GM12878 (cell line): Measurements from ENCODE around the gene SIAH2. TPM values are rescaled to one million over a fixed set of nuclear protein-coding genes. Genes with fewer than 3 reads are reported as not detected.
A peak's percentile ranks its signal among the peaks of the same experiment; 100 is the strongest.

Experiments
- ATAC-seq: fragments of 200-7000 bp; cut with Tn5 transposase; 3 replicates; pipeline ENCODE4 v1.9.1; 2020; ENCODE audit warnings: mild to moderate bottlenecking, moderate library complexity
- BruUV-seq: library from RNA; stranded (reverse); fragments of 400-500 nt; replicated peaks from 2 replicates; lab custom pipeline; 2021; lab: Mats Ljungman, UMichigan
- CTCF ChIA-PET: fragments of 300-600 bp; sonication (Branson Sonifier 250); formaldehyde crosslinking; extraction: SDS; loops from one replicate; lab custom pipeline; 2021; ENCODE audit warnings: inconsistent platforms; lab: Yijun Ruan, JAX
- POLR2A ChIA-PET: fragments of 350-600 bp; formaldehyde crosslinking; extraction: SDS; loops from one replicate; lab custom pipeline; 2021; ENCODE audit warnings: inconsistent platforms; lab: Charles Lee
- RAD21 ChIA-PET: fragments of 300-600 bp; sonication (Branson Sonifier 250); formaldehyde crosslinking; loops from one replicate; lab custom pipeline; 2023; ENCODE audit warnings: antibody characterized with exemption; ENCODE audit not compliant: unreplicated experiment; lab: Charles Lee
- SMC1A ChIA-PET: fragments of 300-600 bp; sonication (Branson Sonifier 250); formaldehyde crosslinking; loops from one replicate; lab custom pipeline; 2023; ENCODE audit not compliant: unreplicated experiment, uncharacterized antibody; lab: Charles Lee
- DNase-seq: peaks from one replicate; pipeline ENCODE4 v3.0.0-alpha.2; 2011; ENCODE audit warnings: low read depth, low spot score
- FAIRE-seq: peaks from 3 replicates; lab custom pipeline; 2011; peaks lifted over from hg19 to GRCh38; lab: Jason Lieb, UNC
- H2AFZ ChIP-seq: 2 replicates; pipeline ENCODE4 v1.6.0; 2011; ENCODE audit warnings: low read depth, low read length, control low read depth; ENCODE audit not compliant: control insufficient read depth
- H3K27ac ChIP-seq: 2 replicates; pipeline ENCODE4 v1.5.1; 2011; ENCODE audit warnings: control low read depth; ENCODE audit not compliant: control insufficient read depth, insufficient read depth
- H3K27me3 ChIP-seq, 2 experiments: replicated peaks in 1 of 2; 2 replicates each; pipeline versions ENCODE4 v1.6.0 to v1.6.1; 2011; ENCODE audit warnings: low read length in 1 of 2; ENCODE audit not compliant: control insufficient read depth in 2 of 2, insufficient read depth in 2 of 2
- H3K36me3 ChIP-seq, 2 experiments: 2 replicates each; pipeline ENCODE4 v1.5.1; 2011; ENCODE audit warnings: low read length in 1 of 2; ENCODE audit not compliant: control insufficient read depth in 2 of 2, insufficient read depth in 2 of 2
- H3K4me1 ChIP-seq: 2 replicates; pipeline ENCODE4 v1.6.1; 2011; ENCODE audit warnings: mild to moderate bottlenecking, low read length, moderate library complexity, mixed read lengths; ENCODE audit not compliant: control insufficient read depth, insufficient read depth
- H3K4me2 ChIP-seq: 2 replicates; pipeline ENCODE4 v1.6.0; 2011; ENCODE audit warnings: control low read depth; ENCODE audit not compliant: control insufficient read depth, insufficient read depth
- H3K4me3 ChIP-seq: fragments of 200-600 bp; sonication (generic); 2 replicates; pipeline ENCODE4 v1.5.1; 2016
- H3K79me2 ChIP-seq: 2 replicates; pipeline ENCODE4 v1.6.0; 2011; ENCODE audit warnings: low read length; ENCODE audit not compliant: control insufficient read depth, insufficient read depth
- H3K9ac ChIP-seq: 2 replicates; pipeline ENCODE4 v1.8.0; 2011; ENCODE audit warnings: low read length, control low read depth, mixed read lengths; ENCODE audit not compliant: control insufficient read depth, insufficient read depth
- H3K9me3 ChIP-seq: replicated peaks from 3 replicates; pipeline ENCODE4 v1.5.1; 2011; ENCODE audit warnings: mild to moderate bottlenecking, low read length; ENCODE audit not compliant: control insufficient read depth, insufficient read depth
- H4K20me1 ChIP-seq: 2 replicates; pipeline ENCODE4 v1.6.0; 2011; ENCODE audit not compliant: control insufficient read depth, insufficient read depth
- ATF2 ChIP-seq: IDR thresholded peaks from 2 replicates; pipeline ENCODE4 v1.6.1; 2012; ENCODE audit warnings: low read length, inconsistent platforms
- CREB1 ChIP-seq: IDR thresholded peaks from 2 replicates; pipeline ENCODE4 v1.6.1; 2012; ENCODE audit warnings: low read depth, mild to moderate bottlenecking, inconsistent platforms
- SMC3 ChIP-seq: IDR thresholded peaks from 2 replicates; pipeline ENCODE4 v1.6.1; 2011; ENCODE audit warnings: low read length, improper control_type of control experiment, borderline replicate concordance
- TCF12 ChIP-seq: IDR thresholded peaks from 2 replicates; pipeline ENCODE4 v1.6.1; 2011; ENCODE audit warnings: low read depth, mild to moderate bottlenecking, low read length
- ZNF384 ChIP-seq: IDR thresholded peaks from 2 replicates; pipeline ENCODE4 v1.6.1; 2012; ENCODE audit warnings: low read depth, mild to moderate bottlenecking, low read length, improper control_type of control experiment, borderline replicate concordance
- WGBS: methylation state at CpG from one replicate; pipeline ENCODE4 v1.1.6; 2016; ENCODE audit warnings: low lambda C conversion rate; ENCODE audit not compliant: insufficient replicate concordance, insufficient coverage; ENCODE audit errors: missing lambda C conversion rate; 5-methylcytosine and 5-hydroxymethylcytosine counted together
- in situ Hi-C: fragments of 300-500 bp; cut with MboI; formaldehyde crosslinking; loops from 9 replicates; pipeline ENCODE4 v1.14.3; 2018; ENCODE audit warnings: mixed read lengths
- intact Hi-C: fragments of 100-400 bp; cut with micrococcal nuclease; formaldehyde crosslinking; loops from one replicate; pipeline ENCODE4 v1.14.2; 2022; ENCODE audit not compliant: unreplicated experiment
- polyA plus RNA-seq, 11 experiments: library from polyadenylated mRNA; depleted of rRNA in 4 of 11; unstranded in 6 of 11; stranded (reverse) in 5 of 11; fragments of >200 nt; fragmentation: Nextera tagmentation in 4 of 11; fragmentation: Illumina TruSeq in 1 of 11; extraction: Ambion mirVana in 4 of 11; extraction: Trizol in 1 of 11; gene quantifications; 1 replicate in 1 of 11; 2 replicates in 10 of 11; pipeline versions ENCODE4 v1.2.1 to v1.2.3, GENCODE V29; 2011 to 2016; ENCODE audit warnings: inconsistent platforms in 2 of 11, missing spikeins in 2 of 11, low read depth in 1 of 11
- total RNA-seq, 4 experiments: library from RNA; depleted of rRNA in 3 of 4; stranded (reverse); fragments of >200 nt in 3 of 4; fragmentation: Illumina TruSeq in 1 of 4; extraction: Trizol in 1 of 4; gene quantifications; 2 replicates each; pipeline versions ENCODE4 v1.2.1 to v1.2.3, GENCODE V29; 2013 to 2021

SIAH2 gene
- total and polyA plus RNA-seq, 10 of the 15 experiments (the other 5 are each of a cell fraction or from before 2014, with no cell fraction given), result 3.3 to 51.5 (median 29.7) TPM

GRCh38 chr3:150759319-150759718 is 3.6 kb downstream of the SIAH2 start:
- Histone ChIP-seq H3K27me3 (no peaks in the 10 kb centered on the region), H3K27ac (peak overlapping the region; percentile 77), H3K79me2 (peaks cover 83% of the 10 kb centered on the region), H3K36me3 (no peaks in the 10 kb centered on the region; a peak in 1 of 4 replicates), H4K20me1 (no peaks in the 10 kb centered on the region), H3K9ac (no peak overlapping the region), H3K4me1 (no peaks in the 10 kb centered on the region; the same call in 1 of the 2 replicates), H3K9me3 (no peaks in the 10 kb centered on the region), H3K4me3 (peak overlapping the region; percentile 94), H3K4me2 (peak overlapping the region; percentile 78), H2AFZ (no peak overlapping the region)
- POLR2A ChIA-PET, result interaction anchor here (0.7 to 2.8 kb wide), 11 partner anchors 8 to 161 kb away, joined by 3 to 10 read pairs (median 4); no protein-coding TSS in a partner anchor
- SMC1A ChIA-PET, result interaction anchor here (1.3 to 8.5 kb wide), 10 partner anchors 9 to 164 kb away, joined by 3 to 68 read pairs (median 6); no protein-coding TSS in a partner anchor
- 69% methylated on average over 3 of the region's 3 CpGs for WGBS
- TF ChIP-seq SMC3, result no peak
- 0 out of 2 replicates have a peak, but pooled peaks have one; percentile 23 for TF ChIP-seq TCF12
- 0 out of 2 replicates have a peak, but pooled peaks have one; percentile 20 for TF ChIP-seq ATF2
- peak; percentile 12; the same call in 1 of the 2 replicates for TF ChIP-seq ZNF384
- TF ChIP-seq CREB1, result 0 out of 2 replicates have a peak, but pooled peaks have one; percentile 1
- ATAC-seq (no peak), FAIRE-seq (no peak), DNase-seq (no peak)
- BruUV-seq, result no TSS peak
- in situ Hi-C loops (no loop called here), intact Hi-C loops (no loop called here)
- RAD21 ChIA-PET, result interaction anchor here (0.8 to 6.6 kb wide), 10 partner anchors 9 to 214 kb away, joined by 3 to 30 read pairs (median 4); partner anchors contain the start of genes EIF2A, ERICH6 and SERP1
- CTCF ChIA-PET, result interaction anchor here (0.6 to 3.6 kb wide), 8 partner anchors 9 to 347 kb away, joined by 3 to 23 read pairs (median 4); no protein-coding TSS in a partner anchor
